GM18502 (cell line): ENCODE data around the gene SSR1.
"Not testable (repeated sequence)": the region's sequence is repeated elsewhere in the genome, so short reads cannot be mapped to it uniquely, and the experiment has no call there.

Source experiments
- ATAC-seq: cut with Tn5 transposase; IDR thresholded peaks from one replicate; pipeline ENCODE4 v1.9.1; 2021; ENCODE audit warnings: mild to moderate bottlenecking; ENCODE audit not compliant: unreplicated experiment, poor library complexity

The SSR1 gene

GRCh38 chr6:7319406-7319805 is 6.4 kb upstream of the SSR1 start:
- not testable (repeated sequence) for ATAC-seq

- ATAC-seq: no peak
Measured at GRCh38 chr6:7317538-7317937, 4.5 kb upstream of the SSR1 start.

- ATAC-seq: no peak
Measured at GRCh38 chr6:7316658-7317533, 3.9 kb upstream of the SSR1 start.

- no peak for ATAC-seq
Measured at GRCh38 chr6:7315948-7316365, 3.0 kb upstream of the SSR1 start.

DNA sequence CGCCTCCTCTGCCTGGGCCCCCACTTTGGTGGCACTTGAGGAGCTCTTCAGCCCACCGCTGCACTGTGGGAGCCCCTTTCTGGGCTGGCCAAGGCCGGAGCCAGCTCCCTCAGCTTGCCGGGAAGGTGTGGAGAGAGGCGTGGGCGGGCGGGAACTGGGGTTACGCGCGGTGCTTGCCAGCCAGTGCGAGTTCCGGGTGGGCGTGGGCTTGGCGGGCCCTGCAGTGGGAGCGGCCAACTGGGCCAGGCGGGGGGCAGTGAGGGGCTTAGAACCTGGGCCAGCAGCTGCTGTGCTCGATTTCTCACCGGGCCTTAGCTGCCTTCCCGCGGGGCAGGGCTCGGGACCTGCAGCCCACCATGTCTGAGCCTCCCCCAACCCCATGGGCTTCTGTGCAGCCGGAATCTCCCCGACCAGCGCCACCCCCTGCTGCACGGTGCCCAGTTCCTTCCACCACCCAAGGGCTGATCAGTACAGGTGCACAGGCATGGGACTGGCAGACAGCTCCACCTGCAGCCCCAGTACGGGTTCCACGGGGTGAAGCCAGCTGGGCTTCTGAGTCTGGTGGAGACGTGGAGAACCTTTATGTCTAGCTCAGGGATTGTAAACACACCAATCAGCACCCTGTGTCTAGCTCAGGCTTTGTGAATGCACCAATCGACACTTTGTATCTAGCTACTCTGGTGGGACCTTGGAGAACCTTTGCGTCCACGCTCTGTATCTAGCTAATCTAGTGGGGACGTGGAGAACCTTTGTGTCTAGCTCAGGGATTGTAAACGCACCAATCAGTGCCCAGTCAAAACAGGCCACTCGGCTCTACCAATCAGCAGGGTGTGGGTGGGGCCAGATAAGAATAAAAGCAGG is 2.3 kb upstream of the SSR1 start:
- not testable (repeated sequence) for ATAC-seq

- ATAC-seq: no peak
Measured at GRCh38 chr6:7314414-7314813, 1.4 kb upstream of the SSR1 start.

GRCh38 chr6:7313505-7314165 is 636 bp upstream of the SSR1 start:
- no peak for ATAC-seq

- ATAC-seq: peak; percentile 4
Measured at GRCh38 chr6:7311917-7312615, 933 bp downstream of the SSR1 start.

DNA sequence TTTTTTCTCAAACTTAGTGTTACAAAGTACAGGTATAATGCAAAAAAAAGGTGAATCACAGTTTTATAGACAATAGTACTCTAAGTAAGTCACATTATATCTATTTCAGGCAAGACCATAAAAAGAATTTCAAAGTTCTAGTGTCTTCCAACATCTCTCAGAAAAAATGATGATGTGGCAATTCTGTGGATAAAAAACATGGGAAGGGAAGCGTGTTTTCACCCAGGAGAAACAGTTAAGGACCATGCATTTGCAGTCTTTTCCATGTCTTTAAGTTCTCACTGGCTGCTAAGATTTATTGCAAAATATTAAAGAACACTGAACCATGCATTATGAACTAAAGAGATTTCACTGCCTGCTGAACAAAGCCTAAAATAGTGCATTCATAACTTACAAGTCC is 1.8 kb downstream of the SSR1 start:
- ATAC-seq: no peak

- ATAC-seq: no peak
Measured at GRCh38 chr6:7309050-7309449, 3.9 kb downstream of the SSR1 start.

DNA sequence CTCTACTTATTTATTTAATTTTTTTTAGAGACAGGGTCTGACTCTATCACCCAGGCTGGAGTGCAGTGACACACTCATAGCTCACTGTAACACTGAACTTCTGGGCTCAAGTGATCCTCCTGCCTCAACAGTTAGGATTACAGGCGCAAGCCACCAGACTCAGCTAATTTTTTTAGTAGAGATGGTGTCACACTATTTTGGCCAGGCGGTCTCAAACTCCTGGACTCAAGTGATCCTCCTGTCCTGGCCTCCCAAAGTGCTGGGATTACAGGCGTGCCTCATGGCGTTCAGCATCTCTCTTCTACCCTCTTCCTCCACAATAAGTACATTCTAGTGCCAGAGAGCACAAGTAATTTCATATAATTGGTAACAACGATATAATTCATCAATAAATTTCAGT is 5.5 kb downstream of the SSR1 start:
- no peak for ATAC-seq

- no peak for ATAC-seq
Measured at GRCh38 chr6:7304821-7305220, 8.2 kb downstream of the SSR1 start.

DNA sequence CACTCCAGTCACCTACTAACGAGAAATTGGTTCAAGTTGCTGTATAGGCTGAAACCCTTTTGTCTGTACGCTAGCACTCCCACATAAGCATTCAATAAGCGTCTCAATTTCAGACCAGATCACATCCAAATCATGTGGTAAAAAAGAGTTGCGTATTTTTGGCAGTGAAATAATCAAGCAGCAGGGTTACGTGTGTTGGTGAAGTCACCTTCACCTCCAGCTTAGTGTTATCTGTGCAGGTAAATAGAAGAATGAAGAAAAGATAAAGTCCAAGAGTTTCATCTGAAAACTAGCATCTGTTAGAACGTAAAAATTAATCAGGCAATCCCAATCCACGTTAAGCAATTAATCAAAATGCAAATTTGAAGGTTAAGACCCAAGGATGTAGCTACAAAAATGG is 11.3 kb downstream of the SSR1 start:
- no peak for ATAC-seq

DNA sequence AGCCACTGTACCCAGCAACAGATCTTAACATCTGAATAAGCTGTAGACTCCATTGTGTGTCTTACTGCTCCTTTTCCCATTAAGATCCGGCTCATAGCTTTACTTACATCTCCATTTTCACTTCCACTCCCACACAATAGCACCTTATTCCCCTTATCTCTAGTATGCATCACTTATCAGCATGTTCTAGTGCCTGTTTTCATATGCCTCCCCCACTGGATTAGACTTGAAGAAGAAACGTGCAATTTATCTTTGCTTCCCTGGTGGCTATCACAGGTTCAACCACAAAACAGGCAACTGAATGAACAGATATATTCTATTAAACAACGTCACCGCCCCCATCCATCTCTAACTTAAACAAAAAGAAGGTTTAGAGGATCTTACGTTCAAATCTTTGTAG is 12.1 kb downstream of the SSR1 start:
- ATAC-seq: no peak

DNA sequence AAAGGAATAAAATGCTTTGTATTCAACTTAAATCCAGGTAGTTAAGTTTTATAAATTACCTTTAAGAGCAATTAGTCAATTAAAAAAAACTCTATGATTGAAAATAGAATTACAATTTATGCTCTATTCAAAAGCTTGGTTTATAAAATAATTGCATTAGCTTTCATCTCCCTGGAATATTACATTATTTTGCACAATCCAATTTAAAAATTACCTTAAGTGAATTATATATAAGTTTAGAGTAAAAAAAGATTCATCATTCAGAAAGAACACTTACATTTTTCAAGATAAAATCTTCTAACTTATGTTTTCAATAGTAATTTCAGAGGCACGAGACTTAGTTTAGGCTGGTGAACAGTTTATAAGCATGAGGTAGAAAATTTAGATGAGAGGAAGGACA is 14.9 kb downstream of the SSR1 start:
- ATAC-seq: no peak

- no peak for ATAC-seq
Measured at GRCh38 chr6:7296602-7297001, 16.4 kb downstream of the SSR1 start.

GRCh38 chr6:7295916-7296315 is 17.1 kb downstream of the SSR1 start:
- ATAC-seq: no peak

- no peak for ATAC-seq
Measured at GRCh38 chr6:7292596-7293255, 20.3 kb downstream of the SSR1 start.

- no peak for ATAC-seq
Measured at GRCh38 chr6:7290079-7290478, 22.9 kb downstream of the SSR1 start.

- ATAC-seq: no peak
Measured at GRCh38 chr6:7285416-7285815, 27.6 kb downstream of the SSR1 start.
